GM23338 (cell line): ENCODE data around the gene KYAT1. TPM values are rescaled to one million over a fixed set of nuclear protein-coding genes. Genes with fewer than 3 reads are reported as not detected.

Experiments
- ATAC-seq: fragments of 200-7000 bp; cut with Tn5 transposase; 3 replicates; pipeline ENCODE4 v1.9.1; 2020
- DNase-seq: peaks from one replicate; pipeline ENCODE4 v3.0.0-alpha.2; 2015; ENCODE audit warnings: low spot score
- H2AFZ ChIP-seq: fragments of 200-600 bp; sonication (generic); 2 replicates; pipeline ENCODE4 v1.8.0; 2016; ENCODE audit warnings: antibody characterized with exemption, mild to moderate bottlenecking, moderate library complexity
- H3F3A ChIP-seq: fragments of 200-600 bp; sonication (generic); replicated peaks from 2 replicates; pipeline ENCODE4 v1.8.0; 2017; ENCODE audit warnings: antibody characterized with exemption, mixed run types, low read depth
- H3K27ac ChIP-seq: fragments of 200-600 bp; sonication (generic); 2 replicates; pipeline ENCODE4 v1.6.1; 2016; ENCODE audit warnings: low read depth
- H3K27me3 ChIP-seq: fragments of 200-600 bp; sonication (generic); 2 replicates; pipeline ENCODE4 v1.8.0; 2016; ENCODE audit warnings: mild to moderate bottlenecking, mixed run types, moderate library complexity; ENCODE audit not compliant: insufficient read depth
- H3K36me3 ChIP-seq: fragments of 200-600 bp; sonication (generic); 2 replicates; pipeline ENCODE4 v1.8.0; 2016; ENCODE audit warnings: mild to moderate bottlenecking; ENCODE audit not compliant: insufficient read depth
- H3K4me1 ChIP-seq: fragments of 200-600 bp; sonication (generic); 2 replicates; pipeline ENCODE4 v1.8.0; 2016; ENCODE audit warnings: mild to moderate bottlenecking, moderate library complexity; ENCODE audit not compliant: insufficient read depth
- H3K4me2 ChIP-seq: fragments of 200-600 bp; sonication (generic); 2 replicates; pipeline ENCODE4 v1.7.1; 2017; ENCODE audit warnings: mixed run types
- H3K4me3 ChIP-seq: fragments of 200-600 bp; sonication (generic); 2 replicates; pipeline ENCODE4 v1.6.1; 2016; ENCODE audit warnings: mixed run types
- H3K79me2 ChIP-seq: fragments of 200-600 bp; sonication (generic); replicated peaks from 2 replicates; pipeline ENCODE4 v1.8.0; 2017; ENCODE audit warnings: mild to moderate bottlenecking; ENCODE audit not compliant: insufficient read depth
- H3K9me2 ChIP-seq: fragments of 200-600 bp; sonication (generic); 2 replicates; pipeline ENCODE4 v1.8.0; 2017; ENCODE audit not compliant: insufficient read depth
- H4K20me1 ChIP-seq: fragments of 200-600 bp; sonication (generic); replicated peaks from 2 replicates; pipeline ENCODE4 v1.8.0; 2017; ENCODE audit warnings: mild to moderate bottlenecking; ENCODE audit not compliant: insufficient read depth
- H3K27ac Mint-ChIP-seq: 2 replicates; pipeline ENCODE4 v1.8.0; 2020; ENCODE audit warnings: inconsistent platforms, mild to moderate bottlenecking, moderate library complexity, mixed read lengths
- H3K27me3 Mint-ChIP-seq: 3 replicates; pipeline ENCODE4 v1.8.0; 2022; ENCODE audit warnings: low read depth, mild to moderate bottlenecking, moderate library complexity, mixed read lengths, inconsistent platforms; ENCODE audit not compliant: insufficient read depth, poor library complexity
- H3K36me3 Mint-ChIP-seq: 3 replicates; pipeline ENCODE4 v1.8.0; 2021; ENCODE audit warnings: low read depth, mild to moderate bottlenecking, inconsistent platforms, moderate library complexity, mixed read lengths
- H3K4me1 Mint-ChIP-seq: 3 replicates; pipeline ENCODE4 v1.8.0; 2020; ENCODE audit warnings: mild to moderate bottlenecking, inconsistent platforms, mixed read lengths
- H3K4me3 Mint-ChIP-seq: 3 replicates; pipeline ENCODE4 v1.8.0; 2021; ENCODE audit warnings: moderate library complexity, mild to moderate bottlenecking, inconsistent platforms, mixed read lengths
- H3K9me3 Mint-ChIP-seq: 3 replicates; pipeline ENCODE4 v1.8.0; 2020; ENCODE audit warnings: moderate library complexity, mild to moderate bottlenecking, inconsistent platforms, mixed read lengths
- CREB1 ChIP-seq: fragments of 250-450 bp; sonication (Bioruptor Pico); IDR thresholded peaks from 2 replicates; pipeline ENCODE4 v1.5.0; 2020; ENCODE audit warnings: low read depth, mild to moderate bottlenecking, moderate library complexity
- EZH2 ChIP-seq: fragments of 200-600 bp; sonication (generic); IDR thresholded peaks from one replicate; pipeline ENCODE4 v1.8.0; 2017; ENCODE audit warnings: antibody characterized with exemption, mild to moderate bottlenecking, low read depth; ENCODE audit not compliant: unreplicated experiment
- EZH2phosphoT487 ChIP-seq: fragments of 200-600 bp; sonication (generic); IDR thresholded peaks from one replicate; pipeline ENCODE4 v1.8.1; 2018; ENCODE audit warnings: antibody characterized with exemption; ENCODE audit not compliant: unreplicated experiment
- JUNB ChIP-seq: IDR thresholded peaks from one replicate; pipeline ENCODE4 v1.6.1; 2016; ENCODE audit warnings: antibody characterized with exemption; ENCODE audit not compliant: unreplicated experiment
- NANOG ChIP-seq: IDR thresholded peaks from 2 replicates; pipeline ENCODE4 v1.6.1; 2016; ENCODE audit warnings: antibody characterized with exemption, borderline replicate concordance
- POLR2AphosphoS5 ChIP-seq: IDR thresholded peaks from 2 replicates; pipeline ENCODE4 v1.6.1; 2016; ENCODE audit warnings: antibody characterized with exemption, low read depth
- REST ChIP-seq: IDR thresholded peaks from one replicate; pipeline ENCODE4 v1.6.1; 2018; ENCODE audit warnings: antibody characterized with exemption; ENCODE audit not compliant: unreplicated experiment
- STAT1 ChIP-seq: IDR thresholded peaks from one replicate; pipeline ENCODE4 v1.6.1; 2016; ENCODE audit warnings: antibody characterized with exemption; ENCODE audit not compliant: unreplicated experiment
- ZNF114 ChIP-seq: fragments of 250-450 bp; sonication (Bioruptor Pico); IDR thresholded peaks from 2 replicates; pipeline ENCODE4 v1.5.0; 2020; ENCODE audit warnings: mild to moderate bottlenecking, moderate library complexity
- ZNF331 ChIP-seq: fragments of 250-450 bp; sonication (Bioruptor Pico); IDR thresholded peaks from 2 replicates; pipeline ENCODE4 v1.5.0; 2020; ENCODE audit warnings: low read depth, mild to moderate bottlenecking, moderate library complexity
- ZNF462 ChIP-seq: fragments of 250-450 bp; sonication (Bioruptor Pico); IDR thresholded peaks from 2 replicates; pipeline ENCODE4 v1.5.0; 2020; ENCODE audit warnings: mild to moderate bottlenecking, moderate library complexity
- long read RNA-seq: library from polyadenylated mRNA; unstranded; transcript quantifications from one replicate; pipeline ENCODE4 v2.0.0, GENCODE V29; 2020; ENCODE audit not compliant: unreplicated experiment
- polyA plus RNA-seq: library from polyadenylated mRNA; unstranded; fragments of >200 nt; fragmentation: Nextera tagmentation; extraction: Ambion mirVana; gene quantifications from 2 replicates; pipeline ENCODE4 v1.2.1, GENCODE V29; 2016
- total RNA-seq: library from RNA; depleted of rRNA; stranded (reverse); fragments of >200 nt; shearing (Covaris generic); gene quantifications from 2 replicates; pipeline ENCODE4 v1.2.3, GENCODE V29; 2014; rRNA removed
- TF ChIP-seq, protein P1 (sequence below), 2 experiments: fragments of 200-600 bp in 1 of 2; sonication (generic) in 1 of 2; conservative IDR thresholded peaks; 2 replicates each; pipeline versions ENCODE4 v1.5.1 to v1.6.1; 2016 to 2017; ENCODE audit warnings: antibody characterized with exemption in 2 of 2, low read depth in 2 of 2, mild to moderate bottlenecking in 2 of 2, moderate library complexity in 1 of 2
- TF ChIP-seq, protein P2 (sequence below): IDR thresholded peaks from 2 replicates; pipeline ENCODE4 v1.6.1; 2016; ENCODE audit warnings: antibody characterized with exemption

KYAT1 gene
- total RNA-seq (29.8 and 34.0 TPM in 2 replicates), polyA plus RNA-seq (23.0 and 26.1 TPM in 2 replicates)
- long read RNA-seq, transcript KYAT1-201 (13 exons, 1,903 nt) = major isoform, 7 of 23 reads
- long read RNA-seq, partial matches to known transcripts = 6 of 23 reads
- long read RNA-seq, other reads (novel, unspliced or antisense) = 10 of 23 reads

GRCh38 chr9:128881884-128882676, at the start of gene KYAT1, which contains the start of gene LRRC8A:
KYAT1 (minus strand) TSS chr9:128881950; CDS start chr9:128845405, 36,545 bp downstream.
LRRC8A (plus strand) TSS chr9:128882133; CDS start chr9:128907165, 25,032 bp downstream.
- H3K4me3 ChIP-seq = peak within 1 kb of the TSS; percentile 100
- Mint-ChIP-seq H3K27ac (peak within 1 kb of the TSS; percentile 97), H3K4me1 (peaks cover 52% of the 10 kb centered on the region)

More at GRCh38 chr9:128881884-128882676, at the start of gene KYAT1, which contains the start of gene LRRC8A:
- Histone ChIP-seq H3K79me2 (peaks cover 90% of the 10 kb centered on the region), H3F3A (peaks cover 31% of the 10 kb centered on the region), H3K4me1 (peaks cover 8% of the 10 kb centered on the region), H3K4me2 (peak within 1 kb of the TSS; percentile 100), H3K9me2 (no peaks in the 10 kb centered on the region), H4K20me1 (peaks cover 17% of the 10 kb centered on the region), H3K27me3 (no peaks in the 10 kb centered on the region), H3K36me3 (no peaks in the 10 kb centered on the region; the same call in 1 of the 2 replicates), H2AFZ (peak within 1 kb of the TSS; percentile 99), H3K27ac (peak within 1 kb of the TSS; percentile 86)
- H3K9me3 Mint-ChIP-seq = no peaks in the 10 kb centered on the region
- peaks cover 35% of the 10 kb centered on the region for H3K36me3 Mint-ChIP-seq
- DNase-seq = peak; percentile 98
- ATAC-seq = peak; percentile 88
- TF ChIP-seq CREB1 (CRISPR knock-in tag) (peak; percentile 98), ZNF114 (no peak), REST (no peak), ZNF331 (CRISPR knock-in tag) (no peak), JUNB (no peak), EZH2phosphoT487 (no peak), NANOG (no peak), EZH2 (no peak), POLR2AphosphoS5 (peak; percentile 52; the same call in 1 of the 2 replicates), ZNF462 (CRISPR knock-in tag) (no peak), STAT1 (no peak)
- TF ChIP-seq, protein P1, sequence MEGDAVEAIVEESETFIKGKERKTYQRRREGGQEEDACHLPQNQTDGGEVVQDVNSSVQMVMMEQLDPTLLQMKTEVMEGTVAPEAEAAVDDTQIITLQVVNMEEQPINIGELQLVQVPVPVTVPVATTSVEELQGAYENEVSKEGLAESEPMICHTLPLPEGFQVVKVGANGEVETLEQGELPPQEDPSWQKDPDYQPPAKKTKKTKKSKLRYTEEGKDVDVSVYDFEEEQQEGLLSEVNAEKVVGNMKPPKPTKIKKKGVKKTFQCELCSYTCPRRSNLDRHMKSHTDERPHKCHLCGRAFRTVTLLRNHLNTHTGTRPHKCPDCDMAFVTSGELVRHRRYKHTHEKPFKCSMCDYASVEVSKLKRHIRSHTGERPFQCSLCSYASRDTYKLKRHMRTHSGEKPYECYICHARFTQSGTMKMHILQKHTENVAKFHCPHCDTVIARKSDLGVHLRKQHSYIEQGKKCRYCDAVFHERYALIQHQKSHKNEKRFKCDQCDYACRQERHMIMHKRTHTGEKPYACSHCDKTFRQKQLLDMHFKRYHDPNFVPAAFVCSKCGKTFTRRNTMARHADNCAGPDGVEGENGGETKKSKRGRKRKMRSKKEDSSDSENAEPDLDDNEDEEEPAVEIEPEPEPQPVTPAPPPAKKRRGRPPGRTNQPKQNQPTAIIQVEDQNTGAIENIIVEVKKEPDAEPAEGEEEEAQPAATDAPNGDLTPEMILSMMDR (conservative IDR thresholded peaks at IDR 0.05; ENCODE audit: low read depth in 2 of 2) = no peak
- TF ChIP-seq, protein P2, sequence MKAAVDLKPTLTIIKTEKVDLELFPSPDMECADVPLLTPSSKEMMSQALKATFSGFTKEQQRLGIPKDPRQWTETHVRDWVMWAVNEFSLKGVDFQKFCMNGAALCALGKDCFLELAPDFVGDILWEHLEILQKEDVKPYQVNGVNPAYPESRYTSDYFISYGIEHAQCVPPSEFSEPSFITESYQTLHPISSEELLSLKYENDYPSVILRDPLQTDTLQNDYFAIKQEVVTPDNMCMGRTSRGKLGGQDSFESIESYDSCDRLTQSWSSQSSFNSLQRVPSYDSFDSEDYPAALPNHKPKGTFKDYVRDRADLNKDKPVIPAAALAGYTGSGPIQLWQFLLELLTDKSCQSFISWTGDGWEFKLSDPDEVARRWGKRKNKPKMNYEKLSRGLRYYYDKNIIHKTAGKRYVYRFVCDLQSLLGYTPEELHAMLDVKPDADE = peak; percentile 52
- H3K4me3 Mint-ChIP-seq = peak within 1 kb of the TSS; percentile 98
- H3K27me3 Mint-ChIP-seq = peaks cover 30% of the 10 kb centered on the region
